Trophoblast cell (in vitro differentiated cells and primary cell): ENCODE data around the gene IST1.

ENCODE experiments used
- DNase-seq, 2 donors: peaks; one replicate each; pipeline ENCODE4 v3.0.0-alpha.2; 2016
- H2AFZ ChIP-seq: 2 replicates; pipeline ENCODE4 v1.6.1; 2013; ENCODE audit warnings: low read length, moderate library complexity, mild to moderate bottlenecking; ENCODE audit not compliant: insufficient read depth, poor library complexity
- H2AK5ac ChIP-seq: 2 replicates; pipeline ENCODE4 v1.6.1; 2013; ENCODE audit warnings: mild to moderate bottlenecking, low read length
- H2BK120ac ChIP-seq: 2 replicates; pipeline ENCODE4 v1.6.1; 2013; ENCODE audit warnings: low read length, mild to moderate bottlenecking, moderate library complexity; ENCODE audit not compliant: insufficient read depth, poor library complexity
- H2BK12ac ChIP-seq: 2 replicates; pipeline ENCODE4 v1.6.1; 2013; ENCODE audit warnings: mild to moderate bottlenecking, low read length, moderate library complexity
- H2BK5ac ChIP-seq: 2 replicates; pipeline ENCODE4 v1.6.1; 2013; ENCODE audit warnings: low read length, low read depth, moderate library complexity, mild to moderate bottlenecking; ENCODE audit not compliant: poor library complexity
- H3K14ac ChIP-seq: 2 replicates; pipeline ENCODE4 v1.6.1; 2013; ENCODE audit warnings: mild to moderate bottlenecking, low read length
- H3K18ac ChIP-seq: 2 replicates; pipeline ENCODE4 v1.6.1; 2013; ENCODE audit warnings: mild to moderate bottlenecking, low read length
- H3K23ac ChIP-seq: 2 replicates; pipeline ENCODE4 v1.6.1; 2013; ENCODE audit warnings: low read length
- H3K27ac ChIP-seq: 2 replicates; pipeline ENCODE4 v1.5.1; 2013; ENCODE audit warnings: low read depth, mild to moderate bottlenecking, inconsistent platforms, low read length, moderate library complexity
- H3K27me3 ChIP-seq: 2 replicates; pipeline ENCODE4 v1.6.1; 2013; ENCODE audit warnings: inconsistent platforms, mild to moderate bottlenecking, low read length, moderate library complexity; ENCODE audit not compliant: insufficient read depth
- H3K36me3 ChIP-seq, 2 experiments: 1 replicate in 1 of 2; 2 replicates in 1 of 2; pipeline ENCODE4 v1.6.1; 2013; ENCODE audit warnings: low read length in 2 of 2, mild to moderate bottlenecking in 2 of 2, moderate library complexity in 1 of 2; ENCODE audit not compliant: insufficient read depth in 2 of 2, control insufficient read depth in 1 of 2
- H3K4ac ChIP-seq: 2 replicates; pipeline ENCODE4 v1.6.1; 2013; ENCODE audit warnings: low read depth, mild to moderate bottlenecking, low read length, moderate library complexity
- H3K4me1 ChIP-seq, 2 experiments: 1 replicate in 1 of 2; 2 replicates in 1 of 2; pipeline ENCODE4 v1.6.1; 2013; ENCODE audit warnings: low read length in 2 of 2, mild to moderate bottlenecking in 2 of 2, moderate library complexity in 1 of 2; ENCODE audit not compliant: insufficient read depth in 2 of 2, control insufficient read depth in 1 of 2
- H3K4me2 ChIP-seq: 2 replicates; pipeline ENCODE4 v1.6.1; 2013; ENCODE audit warnings: inconsistent platforms, mild to moderate bottlenecking, low read length, moderate library complexity
- H3K4me3 ChIP-seq: 2 replicates; pipeline ENCODE4 v1.5.1; 2013; ENCODE audit warnings: mild to moderate bottlenecking, low read depth, low read length, inconsistent platforms
- H3K79me1 ChIP-seq: one replicate; pipeline ENCODE4 v1.6.1; 2013; ENCODE audit warnings: low read length
- H3K79me2 ChIP-seq: 2 replicates; pipeline ENCODE4 v1.6.1; 2013; ENCODE audit warnings: low read length, mild to moderate bottlenecking; ENCODE audit not compliant: control insufficient read depth, insufficient read depth, poor library complexity
- H3K9ac ChIP-seq: 2 replicates; pipeline ENCODE4 v1.6.1; 2013; ENCODE audit warnings: mild to moderate bottlenecking, low read length
- H3K9me3 ChIP-seq: 2 replicates; pipeline ENCODE4 v1.6.1; 2013; ENCODE audit warnings: low read depth, mild to moderate bottlenecking, control low read depth, inconsistent platforms, low read length; ENCODE audit not compliant: insufficient read depth
- H4K12ac ChIP-seq: 2 replicates; pipeline ENCODE4 v1.6.1; 2013; ENCODE audit warnings: low read depth, mild to moderate bottlenecking, low read length, moderate library complexity
- H4K8ac ChIP-seq: 2 replicates; pipeline ENCODE4 v1.6.1; 2013; ENCODE audit warnings: low read depth, mild to moderate bottlenecking, low read length, moderate library complexity
- H4K91ac ChIP-seq: one replicate; pipeline ENCODE4 v1.6.1; 2013; ENCODE audit warnings: low read depth, mild to moderate bottlenecking, low read length, moderate library complexity
- WGBS: extraction: QIAGEN DNeasy Blood & Tissue Kit; methylation state at CpG from one replicate; pipeline ENCODE4 v1.1.7; 2013; ENCODE audit warnings: missing lambda C conversion rate; ENCODE audit not compliant: insufficient read length, insufficient coverage; ENCODE audit errors: extremely low coverage; 5-methylcytosine and 5-hydroxymethylcytosine counted together

Gene IST1

DNA sequence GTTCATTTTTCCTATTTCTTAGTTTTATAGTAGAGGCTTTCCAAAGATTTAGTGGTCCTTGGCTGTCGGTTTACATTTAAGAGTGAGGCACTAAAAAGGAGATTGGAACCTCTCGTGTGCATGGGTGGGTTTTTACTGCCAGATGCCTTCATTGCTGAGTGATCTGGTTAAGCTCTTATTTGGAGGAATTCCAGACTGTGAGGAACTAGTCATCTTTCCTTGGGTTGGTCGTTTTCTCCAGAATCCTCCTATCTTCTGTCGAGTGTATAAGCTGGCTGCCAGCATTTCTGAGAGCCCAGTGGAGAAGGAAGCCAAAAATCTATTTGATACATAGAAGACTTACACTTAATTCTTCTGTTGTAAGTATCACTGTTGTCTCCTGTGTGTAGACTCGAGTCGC, 22.6 kb downstream of the IST1 start:
- peaks cover 3% of the 10 kb centered on the region for H3K79me2 ChIP-seq
- H4K12ac ChIP-seq = no peak overlapping the region
- no peak overlapping the region for H4K91ac ChIP-seq
- H3K36me3 ChIP-seq = peaks cover 25 to 46% of the 10 kb centered on the region in 2 experiments
- H3K4me1 ChIP-seq = peaks cover 0 to 2% of the 10 kb centered on the region in 2 experiments
- H2BK120ac ChIP-seq = no peak overlapping the region
- H2BK5ac ChIP-seq = no peak overlapping the region
- no peak overlapping the region for H3K4me2 ChIP-seq
- no peak overlapping the region for H2AK5ac ChIP-seq
- H3K27me3 ChIP-seq = no peaks in the 10 kb centered on the region
- no peak overlapping the region for H3K23ac ChIP-seq
- no peak overlapping the region for H3K9ac ChIP-seq
- H2AFZ ChIP-seq = no peak overlapping the region
- H3K27ac ChIP-seq = peak overlapping the region; percentile 63
- WGBS = no CpG with 5 or more reads among the region's 6 CpGs
- no peak overlapping the region for H3K4me3 ChIP-seq
- no peak overlapping the region for H4K8ac ChIP-seq
- H3K14ac ChIP-seq = no peak overlapping the region
- peaks cover 3% of the 10 kb centered on the region for H3K9me3 ChIP-seq
- no peak for DNase-seq
- no peak overlapping the region for H3K4ac ChIP-seq
- no peak overlapping the region for H2BK12ac ChIP-seq
- no peak overlapping the region for H3K18ac ChIP-seq
- no peaks in the 10 kb centered on the region for H3K79me1 ChIP-seq

DNA sequence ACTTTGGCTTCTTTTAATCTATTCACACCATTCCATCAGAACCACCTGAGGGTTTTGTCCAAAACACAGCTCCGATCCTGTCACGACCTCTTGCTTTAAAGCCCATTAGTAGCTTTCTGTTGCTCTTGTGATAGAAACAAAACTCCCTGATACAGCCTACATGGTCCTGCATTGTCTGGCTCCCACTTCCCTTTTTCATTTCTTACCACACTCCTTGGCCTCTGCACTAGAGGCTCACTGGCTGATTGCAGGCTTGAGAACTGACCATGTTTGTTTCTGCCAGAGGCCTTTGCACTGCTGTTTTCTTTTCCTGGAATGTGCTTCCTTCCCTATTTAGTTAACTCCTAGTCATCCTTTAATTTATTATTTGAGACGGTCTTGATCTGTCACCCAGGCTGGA, 23.7 kb downstream of the IST1 start:
- Histone ChIP-seq H2AFZ (no peak overlapping the region), H3K4me1 (peaks cover 0 to 8% of the 10 kb centered on the region in 2 experiments), H3K4ac (peak overlapping the region; percentile 44), H2BK120ac (no peak overlapping the region), H2BK12ac (no peak overlapping the region), H3K4me2 (no peak overlapping the region), H3K79me2 (no peaks in the 10 kb centered on the region), H3K36me3 (peaks cover 23 to 54% of the 10 kb centered on the region in 2 experiments), H4K12ac (no peak overlapping the region), H3K4me3 (no peak overlapping the region), H3K14ac (no peak overlapping the region), H3K23ac (no peak overlapping the region), H3K18ac (no peak overlapping the region), H3K9ac (no peak overlapping the region), H2BK5ac (peak overlapping the region; percentile 19), H2AK5ac (no peak overlapping the region), H4K91ac (no peak overlapping the region), H4K8ac (no peak overlapping the region), H3K9me3 (peaks cover 3% of the 10 kb centered on the region), H3K27ac (no peak overlapping the region), H3K27me3 (no peaks in the 10 kb centered on the region), H3K79me1 (no peaks in the 10 kb centered on the region)
- no CpG with 5 or more reads among the region's 3 CpGs for WGBS
- DNase-seq = no peak

DNA sequence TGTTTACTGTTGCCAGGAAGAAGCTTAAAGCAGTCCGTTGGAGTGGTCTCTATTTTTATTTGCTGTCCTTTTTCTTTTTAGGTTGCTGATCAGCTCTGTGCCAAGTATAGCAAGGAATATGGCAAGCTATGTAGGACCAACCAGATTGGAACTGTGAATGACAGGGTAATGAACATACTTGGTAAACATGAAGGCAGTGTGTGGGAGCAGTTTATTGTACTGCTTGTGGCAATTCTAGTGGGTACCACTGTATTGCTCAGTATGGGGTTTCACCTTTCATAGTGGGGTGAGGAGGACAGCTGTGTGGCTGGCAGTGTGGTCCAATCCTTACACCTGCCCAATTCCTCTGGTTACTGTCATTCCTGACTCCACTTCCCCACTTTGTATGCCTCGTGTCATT, 25.3 kb downstream of the IST1 start:
- DNase-seq = no peak
- H4K91ac ChIP-seq = no peak overlapping the region
- peak overlapping the region; percentile 47 for H3K4ac ChIP-seq
- H3K36me3 ChIP-seq = peaks cover 29 to 66% of the 10 kb centered on the region in 2 experiments
- no peaks in the 10 kb centered on the region for H3K79me1 ChIP-seq
- no peak overlapping the region for H3K14ac ChIP-seq
- H3K9me3 ChIP-seq = peaks cover 3% of the 10 kb centered on the region
- peaks cover 4 to 12% of the 10 kb centered on the region in 2 experiments for H3K4me1 ChIP-seq
- no peak overlapping the region for H3K27ac ChIP-seq
- no peak overlapping the region for H2AK5ac ChIP-seq
- no peak overlapping the region for H4K12ac ChIP-seq
- no CpG with 5 or more reads among the region's 2 CpGs for WGBS
- H3K27me3 ChIP-seq = no peaks in the 10 kb centered on the region
- H4K8ac ChIP-seq = no peak overlapping the region
- H2BK5ac ChIP-seq = no peak overlapping the region
- H2AFZ ChIP-seq = no peak overlapping the region
- H3K23ac ChIP-seq = no peak overlapping the region
- H2BK120ac ChIP-seq = no peak overlapping the region
- no peaks in the 10 kb centered on the region for H3K79me2 ChIP-seq
- no peak overlapping the region for H3K4me2 ChIP-seq
- no peak overlapping the region for H3K4me3 ChIP-seq
- H2BK12ac ChIP-seq = no peak overlapping the region
- peak overlapping the region; percentile 65 for H3K9ac ChIP-seq
- H3K18ac ChIP-seq = no peak overlapping the region

DNA sequence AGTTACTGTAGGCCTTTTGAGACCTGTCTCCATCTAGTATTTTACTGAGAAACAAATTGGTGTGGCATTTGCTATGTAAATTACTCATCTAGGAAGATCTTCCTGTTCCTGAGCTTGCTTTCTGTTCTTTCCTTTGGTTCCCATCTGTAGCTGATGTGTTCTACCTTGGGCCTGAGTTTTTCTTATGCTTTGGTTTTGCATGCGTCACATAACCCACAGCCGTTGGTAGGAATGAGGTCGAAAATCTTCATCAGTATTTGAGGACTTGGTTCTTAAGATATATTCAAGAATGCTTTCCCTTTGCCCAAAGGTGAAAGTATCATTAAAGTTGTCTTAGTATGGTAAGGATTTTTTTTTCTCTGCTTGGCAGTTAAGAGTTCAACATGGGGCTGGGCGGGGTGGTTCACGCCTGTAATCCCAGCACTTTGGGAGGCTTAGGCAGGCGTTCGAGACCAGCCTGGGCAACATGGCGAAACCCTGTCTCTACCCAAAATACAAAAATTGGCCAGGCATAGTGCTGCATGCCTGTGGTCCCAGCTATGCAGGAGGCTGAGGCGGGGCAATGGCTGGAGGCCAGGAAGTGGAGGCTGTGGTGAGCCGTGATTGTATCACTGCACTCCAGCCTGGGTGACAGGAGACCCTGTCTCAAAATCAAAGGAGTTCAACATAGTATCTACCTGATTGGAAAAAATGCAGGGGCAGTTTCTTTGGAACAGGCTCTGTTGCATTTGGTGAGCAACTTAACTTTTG, 28.8 kb downstream of the IST1 start:
- no peak overlapping the region for H2AK5ac ChIP-seq
- H2BK12ac ChIP-seq = no peak overlapping the region
- H3K79me1 ChIP-seq = peaks cover 6% of the 10 kb centered on the region
- no peaks in the 10 kb centered on the region for H3K27me3 ChIP-seq
- H3K4ac ChIP-seq = no peak overlapping the region
- no peak overlapping the region for H3K23ac ChIP-seq
- H3K18ac ChIP-seq = no peak overlapping the region
- no peak overlapping the region for H4K12ac ChIP-seq
- H2BK5ac ChIP-seq = no peak overlapping the region
- no peaks in the 10 kb centered on the region for H3K79me2 ChIP-seq
- no CpG with 5 or more reads among the region's 10 CpGs for WGBS
- no peak overlapping the region for H3K14ac ChIP-seq
- peaks cover 3% of the 10 kb centered on the region for H3K9me3 ChIP-seq
- H3K9ac ChIP-seq = no peak overlapping the region
- DNase-seq = no peak
- no peak overlapping the region for H3K4me2 ChIP-seq
- peaks cover 14 to 19% of the 10 kb centered on the region in 2 experiments for H3K4me1 ChIP-seq
- peak overlapping the region; percentile 26 for H3K27ac ChIP-seq
- peak overlapping the region; percentile 48 for H4K8ac ChIP-seq
- no peak overlapping the region for H2AFZ ChIP-seq
- H3K36me3 ChIP-seq = peaks cover 33 to 69% of the 10 kb centered on the region in 2 experiments
- H2BK120ac ChIP-seq = no peak overlapping the region
- H4K91ac ChIP-seq = no peak overlapping the region
- no peak overlapping the region for H3K4me3 ChIP-seq
